Kidney epithelial cell (primary cell): ENCODE data around the gene CFAP161. TPM values are rescaled to one million over a fixed set of nuclear protein-coding genes. Genes with fewer than 3 reads are reported as not detected.

Experiments
- DNase-seq: peaks from one replicate; pipeline ENCODE4 v3.0.0-alpha.2; 2010; ENCODE audit warnings: low read depth
- H3K27me3 ChIP-seq: 2 replicates; pipeline ENCODE4 v1.6.0; 2011; ENCODE audit warnings: low read length; ENCODE audit not compliant: control insufficient read depth, insufficient read depth
- H3K36me3 ChIP-seq: 2 replicates; pipeline ENCODE4 v1.5.1; 2011; ENCODE audit warnings: low read length; ENCODE audit not compliant: control insufficient read depth, insufficient read depth
- H3K4me3 ChIP-seq: 2 replicates; pipeline ENCODE4 v1.5.1; 2011; ENCODE audit warnings: low read depth, mild to moderate bottlenecking, control low read depth, low read length
- CTCF ChIP-seq: IDR thresholded peaks from 2 replicates; pipeline ENCODE4 v1.5.1; 2011; ENCODE audit warnings: mild to moderate bottlenecking, moderate library complexity, low read length, control low read depth, inconsistent platforms; ENCODE audit not compliant: insufficient read depth, poor library complexity, severe bottlenecking
- total RNA-seq: library from RNA; depleted of rRNA; stranded (reverse); fragments of >200 nt; gene quantifications from 2 replicates; pipeline ENCODE4 v1.2.3, GENCODE V29; 2015

Gene CFAP161
- total RNA-seq, 1 donor from 2014 or later = not detected

GRCh38 chr15:81087694-81088093 is 46.4 kb upstream of the CFAP161 start:
- no peak for DNase-seq
- Histone ChIP-seq H3K4me3 (no peak overlapping the region), H3K27me3 (no peaks in the 10 kb centered on the region), H3K36me3 (no peaks in the 10 kb centered on the region)
- TF ChIP-seq CTCF = no peak

GRCh38 chr15:81088470-81089013 is 45.5 kb upstream of the CFAP161 start:
- DNase-seq = no peak
- TF ChIP-seq CTCF = no peak
- H3K27me3 ChIP-seq = no peaks in the 10 kb centered on the region
- no peak overlapping the region for H3K4me3 ChIP-seq
- no peaks in the 10 kb centered on the region for H3K36me3 ChIP-seq

GRCh38 chr15:81091889-81092558 is 42.0 kb upstream of the CFAP161 start:
- peak; percentile 43 for DNase-seq
- no peak for TF ChIP-seq CTCF
- no peaks in the 10 kb centered on the region for H3K36me3 ChIP-seq
- no peaks in the 10 kb centered on the region for H3K27me3 ChIP-seq
- H3K4me3 ChIP-seq = no peak overlapping the region

GRCh38 chr15:81092559-81092902 is 41.5 kb upstream of the CFAP161 start:
- no peak overlapping the region for H3K4me3 ChIP-seq
- no peaks in the 10 kb centered on the region for H3K27me3 ChIP-seq
- no peak for TF ChIP-seq CTCF
- no peaks in the 10 kb centered on the region for H3K36me3 ChIP-seq
- no peak for DNase-seq

GRCh38 chr15:81093961-81094360 is 40.1 kb upstream of the CFAP161 start:
- no peak for TF ChIP-seq CTCF
- Histone ChIP-seq H3K27me3 (no peaks in the 10 kb centered on the region), H3K4me3 (no peak overlapping the region), H3K36me3 (no peaks in the 10 kb centered on the region)
- DNase-seq = no peak
